Fibroblast of skin of right biceps (primary cell): ENCODE measurements around the gene ENG.
"Not testable (repeated sequence)": the region's sequence is repeated elsewhere in the genome, so short reads cannot be mapped to it uniquely, and the experiment has no call there.

ENCODE experiments used
- DNase-seq: peaks from one replicate; pipeline ENCODE4 v3.0.0-alpha.2; 2013

Gene ENG

DNA sequence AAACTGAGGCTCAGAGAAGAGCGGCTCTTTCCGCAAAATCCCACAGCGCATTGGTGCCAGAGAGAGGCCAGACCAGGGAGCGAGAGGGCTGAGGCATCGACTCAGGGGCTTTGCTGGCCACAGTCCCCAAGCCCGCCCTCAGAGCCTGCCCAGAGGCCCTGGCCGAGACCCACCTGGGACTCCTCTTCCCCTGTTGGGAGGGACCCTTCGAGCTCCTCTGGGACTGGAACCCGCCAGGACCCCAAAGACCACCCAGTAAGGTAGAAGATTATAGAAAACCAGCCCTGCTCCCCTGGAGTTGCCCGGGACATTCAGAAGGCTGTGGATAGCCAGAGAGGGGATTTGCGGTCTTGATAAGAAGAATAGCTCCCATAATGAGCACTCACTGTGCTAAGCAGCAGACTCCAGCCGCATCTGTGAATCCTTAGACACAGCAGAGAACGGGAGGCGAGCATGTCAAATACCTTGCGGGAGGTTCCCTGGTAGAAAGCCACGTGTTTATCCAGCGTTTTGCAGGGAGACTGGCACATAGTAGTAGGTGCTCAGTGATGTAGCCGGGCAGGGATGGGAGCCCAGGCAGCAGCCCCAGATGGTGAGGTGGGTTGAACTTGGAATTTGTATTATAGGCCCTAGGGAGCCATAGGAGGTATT is 23.7 kb upstream of the ENG start:
- no peak for DNase-seq

DNA sequence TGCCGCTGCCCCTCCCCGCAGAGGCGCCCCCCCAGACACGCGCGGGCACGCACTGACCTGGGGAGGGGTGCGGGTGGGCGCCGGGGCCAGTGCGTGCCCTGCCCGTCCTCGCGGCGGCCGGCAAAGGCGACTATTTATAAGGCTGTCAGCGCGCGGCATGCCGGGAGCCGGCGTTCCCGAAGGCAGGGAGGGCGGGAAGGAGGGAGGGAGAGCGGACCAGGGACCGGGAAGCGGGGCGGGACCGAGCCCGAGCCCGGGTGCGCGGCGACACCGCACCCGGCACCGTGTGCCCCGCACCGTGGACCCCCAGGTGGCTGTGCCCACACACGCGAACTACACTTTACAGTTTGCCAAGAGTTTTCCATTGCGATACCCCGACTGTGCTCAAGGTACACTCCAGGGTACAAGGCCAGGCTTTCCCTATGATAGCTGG is 23.1 kb upstream of the ENG start, which contains the start of gene AK1:
TSS of gene AK1 (minus strand) at position 110 of the 433 bp plus-strand sequence. CDS start 3,058 bp downstream, outside the sequence.
- peak; percentile 66 for DNase-seq

- no peak for DNase-seq
These were observed 22.5 kb upstream of the ENG start for GRCh38 chr9:127876764-127877562.

- no peak for DNase-seq
These were observed 21.7 kb upstream of the ENG start for GRCh38 chr9:127876026-127876763.

- peak; percentile 73 for DNase-seq
These were observed 21.0 kb upstream of the ENG start for GRCh38 chr9:127875306-127875966.

GRCh38 chr9:127874301-127875221 is 20.1 kb upstream of the ENG start:
- DNase-seq = no peak

GRCh38 chr9:127873886-127874285 is 19.4 kb upstream of the ENG start:
- DNase-seq = no peak

GRCh38 chr9:127873223-127873691 is 18.8 kb upstream of the ENG start:
- DNase-seq = no peak

GRCh38 chr9:127872369-127873222 is 18.1 kb upstream of the ENG start:
- DNase-seq = no peak

GRCh38 chr9:127871531-127871930 is 17.1 kb upstream of the ENG start:
- DNase-seq = no peak

- DNase-seq = no peak
These were observed 16.4 kb upstream of the ENG start for GRCh38 chr9:127870887-127871286.

- not testable (repeated sequence) for DNase-seq
These were observed 15.7 kb upstream of the ENG start for GRCh38 chr9:127870153-127870491.

DNA sequence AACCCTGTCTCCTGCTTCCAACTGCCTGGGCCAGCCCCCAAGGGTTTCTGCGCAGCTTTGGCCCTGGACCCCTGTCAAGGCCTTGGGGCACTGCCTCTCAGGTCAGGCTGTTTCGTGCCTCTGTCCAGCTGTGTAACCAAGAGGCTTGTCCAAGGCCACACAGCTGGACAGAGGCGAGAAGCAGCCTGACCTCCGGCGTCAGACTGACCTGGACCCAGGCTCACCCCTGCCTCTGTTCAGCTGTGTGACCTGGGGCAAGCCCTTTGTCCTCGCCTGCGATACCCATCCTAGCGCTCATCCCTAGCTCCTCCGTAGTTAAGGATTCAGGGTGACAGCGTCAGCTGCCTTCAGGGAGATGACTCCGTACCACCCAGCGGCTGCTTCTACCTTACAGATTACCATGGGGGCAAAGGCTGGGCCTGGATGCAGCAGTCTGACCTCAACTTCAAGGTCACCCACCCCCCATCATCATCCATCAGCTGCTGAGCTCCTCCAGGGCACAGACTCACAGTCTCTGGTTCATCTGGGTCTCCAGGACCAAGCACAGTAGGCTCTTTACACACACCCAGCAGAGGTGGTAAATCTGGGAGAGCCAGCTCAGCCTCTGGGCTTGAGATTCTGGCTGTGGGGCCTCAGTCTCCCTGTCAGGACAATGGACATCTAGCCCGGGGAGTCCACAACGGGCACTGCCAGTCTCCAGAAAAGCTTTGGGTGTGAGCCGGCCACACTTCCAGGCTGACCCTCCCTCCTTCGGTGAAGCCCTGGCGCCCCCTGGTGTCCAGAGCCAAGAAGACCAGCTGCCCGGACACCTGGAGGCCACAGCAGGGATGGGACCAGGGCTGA is 15.1 kb upstream of the ENG start:
- peak; percentile 73 for DNase-seq

DNA sequence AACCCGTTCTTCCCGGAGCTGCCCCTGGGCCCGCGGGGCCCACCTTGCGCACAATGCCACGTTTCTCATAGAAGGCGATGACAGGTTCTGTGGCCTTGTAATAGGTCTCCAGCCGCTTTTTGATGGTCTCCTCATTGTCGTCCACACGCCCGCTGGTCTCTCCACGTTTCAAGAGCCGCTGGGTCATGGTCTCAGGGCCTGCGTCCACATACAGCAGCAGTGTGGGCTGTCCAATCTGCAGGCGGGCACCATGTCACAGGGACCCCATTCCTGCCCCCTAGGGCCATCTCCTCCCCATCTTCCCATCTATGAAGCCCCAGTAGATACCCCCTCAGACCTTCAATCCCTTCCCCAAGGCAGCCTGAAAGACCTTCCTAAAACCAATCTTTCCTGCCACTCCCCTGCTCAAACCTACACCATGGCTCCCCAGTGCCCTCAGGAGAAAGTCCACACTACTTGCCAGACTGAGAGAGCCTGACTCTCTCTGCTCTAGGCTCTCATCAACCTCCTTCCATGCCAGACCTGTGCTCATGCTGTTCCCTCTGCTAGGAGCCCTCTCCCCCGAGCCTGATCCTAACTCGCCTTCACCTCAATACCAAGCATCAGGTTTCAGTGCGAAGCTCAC is 13.9 kb upstream of the ENG start:
- no peak for DNase-seq

- no peak for DNase-seq
These were observed 13.2 kb upstream of the ENG start for GRCh38 chr9:127867356-127868277.

DNA sequence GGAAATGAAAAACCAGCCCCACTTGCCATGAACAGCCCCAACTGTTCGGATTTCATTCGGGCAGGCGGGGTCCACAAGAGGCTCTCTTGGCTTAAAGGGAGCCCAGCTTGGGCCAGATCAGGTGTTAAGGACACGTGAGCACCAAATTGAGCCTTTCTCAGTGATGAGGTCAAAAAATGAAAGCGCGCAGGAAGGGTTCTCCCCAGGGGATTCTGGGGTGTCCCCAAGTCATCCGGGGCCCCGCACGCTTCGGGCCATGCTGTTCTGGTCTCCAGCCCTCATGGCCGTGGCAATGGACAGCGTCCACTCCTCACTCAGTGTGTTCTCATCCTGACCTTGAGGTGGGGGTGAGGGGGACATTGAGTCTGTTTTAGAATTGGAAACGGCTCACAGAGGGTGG is 12.1 kb upstream of the ENG start:
- DNase-seq = no peak

- no peak for DNase-seq
These were observed 11.4 kb upstream of the ENG start for GRCh38 chr9:127865645-127866464.
